Breast epithelium (tissue), 4 donors: Measurements from ENCODE around the gene KIAA0232. TPM values are rescaled to one million over a fixed set of nuclear protein-coding genes. Genes with fewer than 3 reads are reported as not detected.

ENCODE experiments used
- DNase-seq, 2 donors: peaks; one replicate each; pipeline ENCODE4 v3.0.0-alpha.2; 2019; ENCODE audit warnings: low spot score in 2 of 2
- H3K27ac ChIP-seq, 2 donors: fragments of 200-600 bp; sonication (generic) in 1 of 2; one replicate each; pipeline ENCODE4 v1.5.1; 2016 to 2019; ENCODE audit warnings: mild to moderate bottlenecking in 1 of 2
- H3K27me3 ChIP-seq, 2 donors: fragments of 200-600 bp; sonication (generic) in 1 of 2; one replicate each; pipeline versions ENCODE4 v1.5.1 to v1.6.0; 2017 to 2019; ENCODE audit warnings: control low read depth in 1 of 2, mild to moderate bottlenecking in 1 of 2
- H3K36me3 ChIP-seq: fragments of 200-600 bp; one replicate; pipeline ENCODE4 v1.5.1; 2019
- H3K4me1 ChIP-seq, 2 donors: fragments of 200-600 bp; sonication (generic); one replicate each; pipeline ENCODE4 v1.5.1; 2016 to 2019; ENCODE audit warnings: control low read depth in 1 of 2
- H3K4me3 ChIP-seq, 3 donors: fragments of 200-600 bp; sonication (generic); 1 replicate in 2 of 3; 2 replicates in 1 of 3; pipeline ENCODE4 v1.5.1; 2016 to 2019; ENCODE audit warnings: mild to moderate bottlenecking in 3 of 3, moderate library complexity in 2 of 3
- H3K9me3 ChIP-seq, 2 donors: fragments of 200-600 bp; sonication (generic) in 1 of 2; one replicate each; pipeline ENCODE4 v1.5.1; 2016 to 2019; ENCODE audit warnings: control low read depth in 1 of 2
- POLR2A ChIP-seq: fragments of 450-650 bp; IDR thresholded peaks from one replicate; pipeline ENCODE4 v1.6.1; 2016; ENCODE audit warnings: antibody characterized with exemption, mild to moderate bottlenecking, moderate library complexity
- POLR2AphosphoS5 ChIP-seq, 3 donors: sonication (generic); formaldehyde crosslinking; IDR thresholded peaks; one replicate each; pipeline ENCODE4 v1.6.1; 2017; ENCODE audit warnings: antibody characterized with exemption in 3 of 3
- intact Hi-C: fragments of 100-400 bp; cut with DNase I; formaldehyde crosslinking; loops from one replicate; pipeline ENCODE4 v1.15.1; 2023; ENCODE audit warnings: low total_unique reads
- total RNA-seq, 3 donors: library from RNA; depleted of rRNA; stranded (reverse); fragments of >200 nt; gene quantifications; one replicate each; pipeline ENCODE4 v1.1.0, GENCODE V29; 2016
- TF ChIP-seq, protein P1 (sequence below), 3 donors: fragments of 450-650 bp; IDR thresholded peaks; one replicate each; pipeline ENCODE4 v1.5.1; 2016 to 2017; ENCODE audit warnings: antibody characterized with exemption in 3 of 3, mild to moderate bottlenecking in 3 of 3, moderate library complexity in 3 of 3

KIAA0232 gene
- total RNA-seq, 3 donors from 2014 or later: 31.5 to 40.8 (median 31.7) TPM

GRCh38 chr4:6854098-6854744, 71.7 kb downstream of the KIAA0232 start:
- no peak overlapping the region for H3K4me3 ChIP-seq
- no peak for DNase-seq
- intact Hi-C loops: no loop called here
- H3K27ac ChIP-seq: no peak overlapping the region
- H3K4me1 ChIP-seq: no peaks in the 10 kb centered on the region
- peaks cover 0 to 7% of the 10 kb centered on the region in 2 donors for H3K9me3 ChIP-seq
- H3K27me3 ChIP-seq: no peaks in the 10 kb centered on the region
- no peak for TF ChIP-seq POLR2AphosphoS5 (IDR thresholded peaks at IDR 0.05)
- TF ChIP-seq, protein P1, sequence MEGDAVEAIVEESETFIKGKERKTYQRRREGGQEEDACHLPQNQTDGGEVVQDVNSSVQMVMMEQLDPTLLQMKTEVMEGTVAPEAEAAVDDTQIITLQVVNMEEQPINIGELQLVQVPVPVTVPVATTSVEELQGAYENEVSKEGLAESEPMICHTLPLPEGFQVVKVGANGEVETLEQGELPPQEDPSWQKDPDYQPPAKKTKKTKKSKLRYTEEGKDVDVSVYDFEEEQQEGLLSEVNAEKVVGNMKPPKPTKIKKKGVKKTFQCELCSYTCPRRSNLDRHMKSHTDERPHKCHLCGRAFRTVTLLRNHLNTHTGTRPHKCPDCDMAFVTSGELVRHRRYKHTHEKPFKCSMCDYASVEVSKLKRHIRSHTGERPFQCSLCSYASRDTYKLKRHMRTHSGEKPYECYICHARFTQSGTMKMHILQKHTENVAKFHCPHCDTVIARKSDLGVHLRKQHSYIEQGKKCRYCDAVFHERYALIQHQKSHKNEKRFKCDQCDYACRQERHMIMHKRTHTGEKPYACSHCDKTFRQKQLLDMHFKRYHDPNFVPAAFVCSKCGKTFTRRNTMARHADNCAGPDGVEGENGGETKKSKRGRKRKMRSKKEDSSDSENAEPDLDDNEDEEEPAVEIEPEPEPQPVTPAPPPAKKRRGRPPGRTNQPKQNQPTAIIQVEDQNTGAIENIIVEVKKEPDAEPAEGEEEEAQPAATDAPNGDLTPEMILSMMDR (IDR thresholded peaks at IDR 0.05): no peak
- no peak for TF ChIP-seq POLR2A
- H3K36me3 ChIP-seq: no peaks in the 10 kb centered on the region

- no peaks in the 10 kb centered on the region for H3K27me3 ChIP-seq
- TF ChIP-seq, protein P1 (IDR thresholded peaks at IDR 0.05): no peak
- no peak for TF ChIP-seq POLR2A
- TF ChIP-seq POLR2AphosphoS5 (IDR thresholded peaks at IDR 0.05): no peak
- H3K9me3 ChIP-seq: peaks cover 0 to 7% of the 10 kb centered on the region in 2 donors
- H3K4me3 ChIP-seq: no peak overlapping the region
- no peak overlapping the region for H3K27ac ChIP-seq
- intact Hi-C loops: no loop called here
- no peaks in the 10 kb centered on the region for H3K36me3 ChIP-seq
- DNase-seq: no peak
- no peaks in the 10 kb centered on the region for H3K4me1 ChIP-seq
Observed at GRCh38 chr4:6855692-6856297, 73.3 kb downstream of the KIAA0232 start.

DNA sequence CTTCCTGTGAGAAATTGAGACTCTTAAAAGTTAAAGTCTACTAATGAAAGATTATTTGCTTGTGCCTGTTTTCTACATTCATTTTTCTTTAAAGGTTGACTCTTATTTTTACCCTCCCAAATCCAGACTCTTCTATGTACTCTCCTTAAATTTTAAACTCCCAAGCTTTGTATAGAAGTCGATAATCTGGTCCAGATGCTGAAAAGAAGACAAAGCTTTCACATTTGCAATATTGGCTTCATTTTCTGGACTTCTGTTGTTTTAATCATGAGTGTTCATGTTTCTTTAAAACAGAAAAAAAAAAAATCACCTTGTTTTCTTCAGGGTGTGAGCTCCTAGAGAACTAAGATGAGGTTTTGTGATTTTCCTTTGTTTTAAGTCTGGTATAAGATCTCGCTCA, 73.9 kb downstream of the KIAA0232 start:
- intact Hi-C loops: no loop called here
- H3K9me3 ChIP-seq: peaks cover 0 to 7% of the 10 kb centered on the region in 2 donors
- H3K4me1 ChIP-seq: no peaks in the 10 kb centered on the region
- DNase-seq: no peak
- no peak for TF ChIP-seq POLR2AphosphoS5 (IDR thresholded peaks at IDR 0.05)
- TF ChIP-seq, protein P1 (IDR thresholded peaks at IDR 0.05): no peak
- TF ChIP-seq POLR2A: no peak
- H3K4me3 ChIP-seq: no peak overlapping the region
- H3K27me3 ChIP-seq: no peaks in the 10 kb centered on the region
- H3K27ac ChIP-seq: no peak overlapping the region
- no peaks in the 10 kb centered on the region for H3K36me3 ChIP-seq

DNA sequence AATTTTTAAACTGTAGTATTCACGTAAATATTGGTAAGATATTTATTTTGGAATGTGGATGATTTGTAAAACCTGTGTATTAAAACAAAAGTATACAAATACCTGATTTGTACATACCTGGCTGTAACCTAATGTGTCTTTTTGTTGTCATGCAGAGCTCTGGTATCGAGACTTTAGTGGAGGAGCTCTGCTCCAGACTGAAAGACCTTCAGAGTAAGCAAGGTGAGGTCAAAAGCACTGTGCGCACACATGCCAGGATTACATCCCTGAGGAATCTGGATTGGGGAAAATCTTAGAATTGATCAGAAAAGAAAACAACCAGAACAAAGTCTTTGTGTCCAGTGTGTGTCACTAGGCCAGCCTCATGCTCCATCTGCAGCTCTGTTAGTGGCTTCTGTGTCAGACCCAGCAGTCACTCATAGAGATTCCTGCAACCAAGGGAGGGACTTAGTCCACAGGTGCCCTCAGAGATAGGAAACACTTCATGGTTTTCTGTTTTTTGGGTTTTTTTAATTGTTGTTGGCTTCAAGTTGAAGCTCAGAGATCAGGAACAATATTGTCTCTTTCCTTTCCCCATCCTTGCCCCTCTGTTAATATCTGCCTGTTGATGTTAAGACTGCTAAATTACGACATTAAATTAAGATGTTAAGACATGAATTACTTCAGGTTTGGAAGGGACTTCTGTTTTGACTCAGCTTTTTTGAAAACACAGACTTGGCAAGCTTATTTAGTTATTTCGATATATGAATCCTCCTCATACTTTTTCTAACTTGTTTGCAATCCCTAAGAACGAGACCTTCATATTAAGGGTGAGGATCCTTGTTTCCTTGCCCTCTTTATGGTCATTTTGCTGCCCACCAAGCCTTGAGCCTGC, 74.7 kb downstream of the KIAA0232 start:
- TF ChIP-seq POLR2AphosphoS5 (IDR thresholded peaks at IDR 0.05) (no peak), POLR2A (no peak)
- TF ChIP-seq, protein P1 (IDR thresholded peaks at IDR 0.05): no peak
- Histone ChIP-seq H3K4me1 (no peaks in the 10 kb centered on the region), H3K27ac (no peak overlapping the region), H3K27me3 (no peaks in the 10 kb centered on the region), H3K9me3 (peaks cover 0 to 6% of the 10 kb centered on the region in 2 donors), H3K36me3 (peaks cover 5% of the 10 kb centered on the region), H3K4me3 (no peak overlapping the region)
- DNase-seq: no peak
- intact Hi-C loops: no loop called here

GRCh38 chr4:6858997-6859396, 76.5 kb downstream of the KIAA0232 start:
- no peak overlapping the region for H3K27ac ChIP-seq
- H3K27me3 ChIP-seq: no peaks in the 10 kb centered on the region
- intact Hi-C loops: no loop called here
- no peaks in the 10 kb centered on the region for H3K9me3 ChIP-seq
- TF ChIP-seq POLR2AphosphoS5 (IDR thresholded peaks at IDR 0.05) (no peak), POLR2A (no peak)
- TF ChIP-seq, protein P1 (IDR thresholded peaks at IDR 0.05): no peak
- no peak for DNase-seq
- no peaks in the 10 kb centered on the region for H3K4me1 ChIP-seq
- H3K36me3 ChIP-seq: peaks cover 5% of the 10 kb centered on the region
- no peak overlapping the region for H3K4me3 ChIP-seq
